Stomach (tissue), 9 donors: ENCODE data around the gene CEP152. TPM values are rescaled to one million over a fixed set of nuclear protein-coding genes. Genes with fewer than 3 reads are reported as not detected.

Experiments used
- DNase-seq, 2 donors: peaks; one replicate each; pipeline versions ENCODE4 v3.0.0 to v3.0.0-alpha.2; 2013 to 2019
- H3K27ac ChIP-seq, 5 donors: fragments of 200-600 bp in 4 of 5; sonication (generic) in 4 of 5; one replicate each; pipeline ENCODE4 v1.5.1; 2013 to 2019; ENCODE audit warnings: mild to moderate bottlenecking in 1 of 5, moderate library complexity in 1 of 5
- H3K27me3 ChIP-seq, 3 donors: fragments of 200-600 bp; sonication (generic); one replicate each; pipeline ENCODE4 v1.5.1; 2017 to 2019; ENCODE audit warnings: mixed run types in 1 of 3
- H3K36me3 ChIP-seq, 4 donors: fragments of 200-600 bp; sonication (generic); 1 replicate in 3 of 4; 2 replicates in 1 of 4; pipeline ENCODE4 v1.5.1; 2016 to 2019
- H3K4me1 ChIP-seq, 4 donors: fragments of 200-600 bp; sonication (generic); one replicate each; pipeline ENCODE4 v1.5.1; 2016 to 2019
- H3K4me3 ChIP-seq, 4 donors: fragments of 200-600 bp; sonication (generic) in 3 of 4; one replicate each; pipeline ENCODE4 v1.5.1; 2016 to 2019; ENCODE audit warnings: mild to moderate bottlenecking in 1 of 4
- H3K9me3 ChIP-seq, 4 donors: fragments of 200-600 bp; sonication (generic); one replicate each; pipeline ENCODE4 v1.5.1; 2016 to 2019
- EP300 ChIP-seq: sonication (generic); formaldehyde crosslinking; IDR thresholded peaks from one replicate; pipeline ENCODE4 v1.6.1; 2017; ENCODE audit warnings: antibody characterized with exemption
- POLR2A ChIP-seq, 4 donors: fragments of 450-650 bp; IDR thresholded peaks; one replicate each; pipeline ENCODE4 v1.6.1; 2016; ENCODE audit warnings: antibody characterized with exemption in 4 of 4, control low read depth in 2 of 4, mild to moderate bottlenecking in 1 of 4, moderate library complexity in 1 of 4
- POLR2AphosphoS5 ChIP-seq, 3 donors: sonication (generic); formaldehyde crosslinking; IDR thresholded peaks; one replicate each; pipeline ENCODE4 v1.6.1; 2016; ENCODE audit warnings: antibody characterized with exemption in 3 of 3
- WGBS, 5 donors: extraction: QIAGEN DNeasy Blood & Tissue Kit in 3 of 5; methylation state at CpG; one replicate each; pipeline versions ENCODE4 v1.1.5 to v1.1.7; 2013 to 2018; 5-methylcytosine and 5-hydroxymethylcytosine counted together
- intact Hi-C: fragments of 100-400 bp; cut with DNase I; formaldehyde crosslinking; loops from one replicate; pipeline ENCODE4 v1.15.1; 2023; ENCODE audit warnings: low total_unique reads
- polyA plus RNA-seq, 3 donors: library from polyadenylated mRNA; stranded (reverse); fragments of 200-250 nt; gene quantifications; one replicate each; pipeline ENCODE4 v1.2.3, GENCODE V29; 2013
- total RNA-seq, 5 donors: library from RNA; depleted of rRNA; stranded (reverse); fragments of >200 nt; gene quantifications; one replicate each; pipeline versions ENCODE4 v1.1.0 to v1.2.3, GENCODE V29; 2014 to 2016
- TF ChIP-seq, protein P1 (sequence below), 7 experiments: fragments of 450-650 bp in 4 of 7; fragments of 200-600 bp in 3 of 7; sonication (generic) in 3 of 7; IDR thresholded peaks; one replicate each; pipeline ENCODE4 v1.5.1; 2016 to 2019; ENCODE audit warnings: antibody characterized with exemption in 7 of 7, control low read depth in 2 of 7, mild to moderate bottlenecking in 1 of 7
- donor health status: healthy with polysubstance abuse.
- donor health status: Bipolar disorder and iron deficiency.
- donor health status: healthy.

CEP152 gene
- total and polyA plus RNA-seq, 8 donors = 0.61 to 36.2 (median 10.0) TPM

- H3K27ac ChIP-seq = no peak overlapping the region
- no peaks in the 10 kb centered on the region for H3K36me3 ChIP-seq
- no peak for DNase-seq
- peaks cover 0 to 20% (median 9%) of the 10 kb centered on the region in 4 donors for H3K4me1 ChIP-seq
- no peaks in the 10 kb centered on the region for H3K27me3 ChIP-seq
- WGBS, 5 donors = 41 to 95% (median 72%) methylated on average over 2 of the region's 2 CpGs
- TF ChIP-seq, protein P1, sequence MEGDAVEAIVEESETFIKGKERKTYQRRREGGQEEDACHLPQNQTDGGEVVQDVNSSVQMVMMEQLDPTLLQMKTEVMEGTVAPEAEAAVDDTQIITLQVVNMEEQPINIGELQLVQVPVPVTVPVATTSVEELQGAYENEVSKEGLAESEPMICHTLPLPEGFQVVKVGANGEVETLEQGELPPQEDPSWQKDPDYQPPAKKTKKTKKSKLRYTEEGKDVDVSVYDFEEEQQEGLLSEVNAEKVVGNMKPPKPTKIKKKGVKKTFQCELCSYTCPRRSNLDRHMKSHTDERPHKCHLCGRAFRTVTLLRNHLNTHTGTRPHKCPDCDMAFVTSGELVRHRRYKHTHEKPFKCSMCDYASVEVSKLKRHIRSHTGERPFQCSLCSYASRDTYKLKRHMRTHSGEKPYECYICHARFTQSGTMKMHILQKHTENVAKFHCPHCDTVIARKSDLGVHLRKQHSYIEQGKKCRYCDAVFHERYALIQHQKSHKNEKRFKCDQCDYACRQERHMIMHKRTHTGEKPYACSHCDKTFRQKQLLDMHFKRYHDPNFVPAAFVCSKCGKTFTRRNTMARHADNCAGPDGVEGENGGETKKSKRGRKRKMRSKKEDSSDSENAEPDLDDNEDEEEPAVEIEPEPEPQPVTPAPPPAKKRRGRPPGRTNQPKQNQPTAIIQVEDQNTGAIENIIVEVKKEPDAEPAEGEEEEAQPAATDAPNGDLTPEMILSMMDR (IDR thresholded peaks at IDR 0.05) = no peak
- TF ChIP-seq POLR2A (IDR thresholded peaks at IDR 0.05) = no peak
- TF ChIP-seq EP300 = no peak
- no peak for TF ChIP-seq POLR2AphosphoS5 (IDR thresholded peaks at IDR 0.05)
- H3K4me3 ChIP-seq = no peak overlapping the region
- intact Hi-C loops = no loop called here
- no peaks in the 10 kb centered on the region for H3K9me3 ChIP-seq
Measured at GRCh38 chr15:48805591-48805990, 5.3 kb downstream of the CEP152 start.

GRCh38 chr15:48803877-48804276 is 7.0 kb downstream of the CEP152 start:
- no peak for DNase-seq
- Histone ChIP-seq H3K9me3 (no peaks in the 10 kb centered on the region), H3K4me3 (no peak overlapping the region), H3K4me1 (peaks cover 0 to 7% (median 0%) of the 10 kb centered on the region in 4 donors), H3K36me3 (no peaks in the 10 kb centered on the region), H3K27ac (no peak overlapping the region), H3K27me3 (no peaks in the 10 kb centered on the region)
- intact Hi-C loops = no loop called here
- WGBS, 5 donors = 65 to 88% (median 80%) methylated on average over 2 of the region's 2 CpGs
- TF ChIP-seq, protein P1 (IDR thresholded peaks at IDR 0.05) = no peak
- no peak for TF ChIP-seq POLR2A (IDR thresholded peaks at IDR 0.05)
- no peak for TF ChIP-seq POLR2AphosphoS5 (IDR thresholded peaks at IDR 0.05)
- no peak for TF ChIP-seq EP300

DNA sequence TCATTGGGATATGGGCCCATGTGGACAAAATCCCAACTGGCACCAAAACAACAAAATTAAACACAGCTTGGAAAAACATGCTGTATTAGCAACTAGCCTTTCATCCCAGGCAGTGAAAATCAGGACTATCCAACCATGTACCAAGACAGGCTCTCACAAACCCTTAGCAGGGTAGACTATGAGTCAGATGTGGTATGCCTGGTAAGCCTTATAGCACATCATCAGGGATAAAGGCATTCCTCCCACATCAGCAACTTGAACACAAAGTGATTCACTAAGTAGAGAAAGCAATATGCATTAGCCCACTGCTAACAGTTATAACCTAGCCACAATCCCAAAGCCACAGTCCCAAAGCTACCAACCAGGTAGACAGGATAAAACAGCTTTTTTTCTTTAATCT is 8.0 kb downstream of the CEP152 start:
- Histone ChIP-seq H3K36me3 (no peaks in the 10 kb centered on the region), H3K27me3 (no peaks in the 10 kb centered on the region), H3K9me3 (no peaks in the 10 kb centered on the region), H3K4me3 (no peak overlapping the region), H3K4me1 (peaks cover 0 to 7% (median 0%) of the 10 kb centered on the region in 4 donors), H3K27ac (no peak overlapping the region)
- intact Hi-C loops = no loop called here
- TF ChIP-seq EP300 (no peak), POLR2AphosphoS5 (IDR thresholded peaks at IDR 0.05) (no peak), POLR2A (IDR thresholded peaks at IDR 0.05) (no peak)
- TF ChIP-seq, protein P1 (IDR thresholded peaks at IDR 0.05) = no peak
- DNase-seq = no peak

DNA sequence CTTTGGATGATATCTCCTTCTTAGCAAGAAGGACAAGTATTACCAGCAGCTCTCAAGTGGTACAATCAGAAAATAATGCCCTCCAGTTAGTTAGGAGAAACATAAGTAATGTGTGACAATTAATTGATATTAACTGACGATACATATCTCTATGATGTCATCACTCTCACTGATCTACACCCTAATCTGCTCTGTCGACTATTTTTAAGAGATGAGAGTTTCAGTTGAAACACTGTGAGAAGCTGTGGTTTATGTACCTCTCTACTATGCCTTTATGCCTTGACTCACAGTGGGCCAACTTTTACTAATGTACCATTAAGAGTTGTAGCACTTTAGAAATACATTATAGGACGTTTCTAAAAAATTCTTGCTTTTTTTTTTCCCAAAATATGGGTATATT is 8.6 kb downstream of the CEP152 start:
- H3K9me3 ChIP-seq = no peaks in the 10 kb centered on the region
- no peaks in the 10 kb centered on the region for H3K27me3 ChIP-seq
- no peak overlapping the region for H3K27ac ChIP-seq
- no peak for DNase-seq
- peaks cover 0 to 7% (median 0%) of the 10 kb centered on the region in 4 donors for H3K4me1 ChIP-seq
- WGBS, 5 donors = 79 to 92% (median 82%) methylated on average over 3 of the region's 3 CpGs
- no peaks in the 10 kb centered on the region for H3K36me3 ChIP-seq
- no peak overlapping the region for H3K4me3 ChIP-seq
- TF ChIP-seq POLR2A (IDR thresholded peaks at IDR 0.05) (no peak), POLR2AphosphoS5 (IDR thresholded peaks at IDR 0.05) (no peak), EP300 (no peak)
- TF ChIP-seq, protein P1 (IDR thresholded peaks at IDR 0.05) = no peak
- intact Hi-C loops = no loop called here
